K562 (cell line): ENCODE data around the gene RNF114. TPM values are rescaled to one million over a fixed set of nuclear protein-coding genes. Genes with fewer than 3 reads are reported as not detected.

ENCODE experiments used
- ATAC-seq: fragments of 200-7000 bp; cut with Tn5 transposase; 3 replicates; pipeline ENCODE4 v1.9.1; 2020; ENCODE audit warnings: moderate library complexity
- BruUV-seq: library from RNA; stranded (reverse); fragments of 400-500 nt; replicated peaks from 2 replicates; lab custom pipeline; 2021; lab: Mats Ljungman, UMichigan
- CTCF ChIA-PET: fragments of 300-600 bp; formaldehyde crosslinking; extraction: SDS; loops from one replicate; lab custom pipeline; 2021; ENCODE audit warnings: low intra/inter-chr PET ratio; lab: Yijun Ruan, JAX
- POLR2A ChIA-PET: fragments of 300-600, 350-650 bp; sonication (Branson Sonifier 250); formaldehyde crosslinking; extraction: SDS; loops from one replicate; lab custom pipeline; 2021; ENCODE audit warnings: antibody characterized with exemption, inconsistent platforms; lab: Yijun Ruan, JAX
- DNase-seq, 4 experiments: peaks; one replicate each; pipeline versions ENCODE4 v3.0.0 to v3.0.0-alpha.2; 2011 to 2018; ENCODE audit warnings: low spot score in 3 of 4, mixed read lengths in 3 of 4; ENCODE audit errors: extremely low read depth in 1 of 4
- FAIRE-seq: peaks from 2 replicates; lab custom pipeline; 2011; peaks lifted over from hg19 to GRCh38; lab: Jason Lieb, UNC
- H2AFZ ChIP-seq: 2 replicates; pipeline ENCODE4 v1.6.0; 2011; ENCODE audit warnings: low read depth, low read length, control low read depth, inconsistent platforms
- H3K27ac ChIP-seq: fragments of 200-600 bp; 3 replicates; pipeline ENCODE4 v1.8.0; 2011; ENCODE audit warnings: low read depth, mild to moderate bottlenecking, control low read depth, inconsistent platforms, low read length, moderate library complexity, mixed read lengths; ENCODE audit errors: extremely low read depth
- H3K27me3 ChIP-seq, 2 experiments: fragments of 300-600 bp in 1 of 2; 2 replicates in 1 of 2; 3 replicates in 1 of 2; pipeline versions ENCODE4 v1.6.0 to v1.8.0; 2011; ENCODE audit warnings: inconsistent platforms in 2 of 2, low read length in 2 of 2, mild to moderate bottlenecking in 1 of 2, mixed read lengths in 1 of 2, moderate library complexity in 1 of 2; ENCODE audit not compliant: control insufficient read depth in 2 of 2, insufficient read depth in 2 of 2
- H3K36me3 ChIP-seq: fragments of 300-600 bp; 3 replicates; pipeline ENCODE4 v1.8.0; 2011; ENCODE audit warnings: mild to moderate bottlenecking, low read length, inconsistent platforms; ENCODE audit not compliant: control insufficient read depth, insufficient read depth
- H3K4me1 ChIP-seq, 2 experiments: fragments of 200-600 bp in 1 of 2; replicated peaks in 1 of 2; 2 replicates in 1 of 2; 3 replicates in 1 of 2; pipeline versions ENCODE4 v1.5.1 to v1.8.0; 2011; ENCODE audit warnings: inconsistent platforms in 2 of 2, low read length in 2 of 2, mild to moderate bottlenecking in 1 of 2, mixed read lengths in 1 of 2, moderate library complexity in 1 of 2; ENCODE audit not compliant: control insufficient read depth in 2 of 2, insufficient read depth in 2 of 2
- H3K4me2 ChIP-seq: 2 replicates; pipeline ENCODE4 v1.6.1; 2011; ENCODE audit warnings: low read length, control low read depth, inconsistent platforms, mixed read lengths; ENCODE audit not compliant: insufficient read depth
- H3K4me3 ChIP-seq: fragments of 200-600 bp; sonication (generic), shearing (Covaris generic); 2 replicates; pipeline ENCODE4 v1.5.1; 2016; ENCODE audit warnings: control low read depth, inconsistent platforms
- H3K79me2 ChIP-seq: fragments of 200-600 bp; 3 replicates; pipeline ENCODE4 v1.8.0; 2011; ENCODE audit warnings: low read length, inconsistent platforms; ENCODE audit not compliant: control insufficient read depth, insufficient read depth
- H3K9ac ChIP-seq, 2 experiments: 2 replicates each; pipeline versions ENCODE4 v1.6.0 to v1.6.1; 2011; ENCODE audit warnings: low read depth in 2 of 2, low read length in 2 of 2, control low read depth in 1 of 2, inconsistent platforms in 1 of 2, mild to moderate bottlenecking in 1 of 2, mixed read lengths in 1 of 2; ENCODE audit not compliant: insufficient read depth in 1 of 2
- H3K9me1 ChIP-seq: one replicate; pipeline ENCODE4 v1.6.0; 2011; ENCODE audit warnings: inconsistent platforms, mild to moderate bottlenecking, low read length, moderate library complexity; ENCODE audit not compliant: control insufficient read depth, insufficient read depth
- H3K9me3 ChIP-seq: replicated peaks from 2 replicates; pipeline ENCODE4 v1.5.1; 2011; ENCODE audit warnings: low read depth, low read length, inconsistent platforms; ENCODE audit not compliant: control insufficient read depth, insufficient read depth
- H4K20me1 ChIP-seq: replicated peaks from 2 replicates; pipeline ENCODE4 v1.6.1; 2011; ENCODE audit warnings: low read length, inconsistent platforms, mixed read lengths; ENCODE audit not compliant: control insufficient read depth, insufficient read depth
- BCOR ChIP-seq: fragments of 450-650 bp; IDR thresholded peaks from 2 replicates; pipeline ENCODE4 v1.6.1; 2016
- HNRNPH1 ChIP-seq: fragments of 200-400 bp; formaldehyde crosslinking; optimal IDR thresholded peaks from 2 replicates; pipeline ENCODE3; 2017; ENCODE audit warnings: low read depth, mild to moderate bottlenecking, low read length, moderate library complexity
- HNRNPK ChIP-seq: fragments of 200-400 bp; formaldehyde crosslinking; IDR thresholded peaks from one replicate; pipeline ENCODE4 v1.6.1; 2018; ENCODE audit warnings: mild to moderate bottlenecking, low read depth, low read length; ENCODE audit not compliant: poor library complexity, severe bottlenecking
- HSF4 ChIP-seq: fragments of 250-450 bp; sonication (Bioruptor Pico); IDR thresholded peaks from 2 replicates; pipeline ENCODE4 v2.1.2; 2022; ENCODE audit warnings: mild to moderate bottlenecking, moderate library complexity, borderline replicate concordance
- JUNB ChIP-seq: fragments of 450-650 bp; formaldehyde crosslinking; conservative IDR thresholded peaks from 2 replicates; pipeline ENCODE4 v1.4.0; 2020; ENCODE audit warnings: mild to moderate bottlenecking
- NCOA6 ChIP-seq: fragments of 450-650 bp; IDR thresholded peaks from 2 replicates; pipeline ENCODE4 v1.6.1; 2017; ENCODE audit warnings: mild to moderate bottlenecking
- SAFB ChIP-seq: fragments of 200-400 bp; formaldehyde crosslinking; IDR thresholded peaks from 2 replicates; pipeline ENCODE4 v1.6.1; 2017; ENCODE audit warnings: low read depth, low read length, borderline replicate concordance
- SAFB2 ChIP-seq: fragments of 200-400 bp; formaldehyde crosslinking; IDR thresholded peaks from 2 replicates; pipeline ENCODE4 v1.6.1; 2018; ENCODE audit warnings: borderline replicate concordance, low read length, low read depth, moderate library complexity; ENCODE audit not compliant: severe bottlenecking
- TAF7 ChIP-seq: fragments of 450-650 bp; IDR thresholded peaks from 2 replicates; pipeline ENCODE4 v1.6.1; 2016; ENCODE audit warnings: missing genetic modification characterization, missing compliant biosample characterization
- TRIM24 ChIP-seq, 2 experiments: fragments of 450-650 bp; IDR thresholded peaks; 2 replicates each; pipeline ENCODE4 v1.6.1; 2016
- TSC22D4 ChIP-seq: fragments of 450-650 bp; IDR thresholded peaks from 2 replicates; pipeline ENCODE4 v1.6.1; 2016; ENCODE audit warnings: missing genetic modification characterization, missing biosample characterization, control low read depth
- ZC3H11A ChIP-seq: IDR thresholded peaks from 2 replicates; pipeline ENCODE4 v1.6.1; 2012; ENCODE audit warnings: low read depth, low read length, improper control_type of control experiment
- ZFP36 ChIP-seq: fragments of 150-350 bp; IDR thresholded peaks from 2 replicates; pipeline ENCODE4 v1.6.1; 2018; ENCODE audit warnings: low read length, low read depth; ENCODE audit not compliant: partially characterized antibody
- ZNF23 ChIP-seq: fragments of 250-450 bp; sonication (Bioruptor Pico); IDR thresholded peaks from 2 replicates; pipeline ENCODE4 v1.4.0; 2020; ENCODE audit warnings: mild to moderate bottlenecking
- ZNF780A ChIP-seq: fragments of 250-450 bp; sonication (Bioruptor Pico); IDR thresholded peaks from 2 replicates; pipeline ENCODE4 v1.5.0; 2021; ENCODE audit warnings: mild to moderate bottlenecking
- WGBS: fragments of 100-300 bp; shearing (Covaris generic); methylation state at CpG from one replicate; pipeline ENCODE4 v1.1.6; 2016; ENCODE audit warnings: low coverage, mixed read lengths; ENCODE audit not compliant: insufficient coverage; ENCODE audit errors: missing lambda C conversion rate; 5-methylcytosine and 5-hydroxymethylcytosine counted together
- in situ Hi-C: fragments of 300-500 bp; cut with MboI; formaldehyde crosslinking; loops from 4 replicates; pipeline ENCODE4 v1.15.0; 2018; ENCODE audit warnings: inconsistent platforms, mixed read lengths
- intact Hi-C: fragments of 100-400 bp; cut with micrococcal nuclease; formaldehyde crosslinking; loops from 2 replicates; pipeline ENCODE4 v1.14.2; 2022
- polyA plus RNA-seq, 8 experiments: library from polyadenylated mRNA; depleted of rRNA in 4 of 8; stranded (reverse) in 5 of 8; unstranded in 3 of 8; fragments of >200 nt; fragmentation: Nextera tagmentation in 2 of 8; fragmentation: Illumina TruSeq in 1 of 8; extraction: Ambion mirVana in 2 of 8; extraction: Trizol in 1 of 8; gene quantifications; 2 replicates each; pipeline versions ENCODE4 v1.2.1 to v1.2.3, GENCODE V29; 2011 to 2014; ENCODE audit warnings: inconsistent platforms in 1 of 8, missing spikeins in 1 of 8
- total RNA-seq, 7 experiments: library from RNA; depleted of rRNA in 6 of 7; stranded (reverse); fragments of >200 nt in 6 of 7; fragmentation: Illumina TruSeq in 2 of 7; extraction: Trizol in 2 of 7; gene quantifications; 2 replicates each; pipeline versions ENCODE4 v1.2.1 to v1.2.3, GENCODE V29; 2011 to 2021; ENCODE audit warnings: low replicate concordance in 1 of 7

Gene RNF114
- total and polyA plus RNA-seq, 9 of the 15 experiments (the other 6 are each of a cell fraction or from before 2014, with no cell fraction given): 38.6 to 111 (median 62.6) TPM

DNA sequence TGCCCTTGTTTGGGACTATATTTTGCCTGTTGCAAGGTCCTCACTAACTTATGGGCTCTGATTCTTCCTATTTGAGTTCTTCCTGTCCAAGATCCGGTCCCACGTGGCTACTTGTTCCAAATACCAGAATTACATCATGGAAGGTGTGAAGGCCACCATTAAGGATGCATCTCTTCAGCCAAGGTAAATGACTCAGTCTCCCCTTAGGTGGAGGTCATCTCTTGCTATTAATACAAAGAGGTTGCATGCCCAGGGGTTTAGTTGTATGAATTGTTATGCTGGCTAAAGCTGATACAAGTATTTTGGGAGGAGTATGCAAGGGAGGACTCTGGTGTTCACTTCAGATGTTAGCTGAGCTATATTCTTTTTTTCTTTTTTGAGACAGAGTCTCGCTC, 9.1 kb downstream of the RNF114 start:
- Histone ChIP-seq H4K20me1 (0 out of 2 replicates have a peak, but pooled peaks cover 6% of the 10 kb centered on the region), H3K27me3 (no peaks in the 10 kb centered on the region), H3K4me3 (no peak overlapping the region), H3K9me3 (no peaks in the 10 kb centered on the region), H3K4me2 (no peak overlapping the region), H3K9me1 (no peaks in the 10 kb centered on the region), H2AFZ (no peak overlapping the region), H3K27ac (no peak overlapping the region), H3K9ac (no peak overlapping the region), H3K4me1 (peaks cover 0 to 3% of the 10 kb centered on the region in 2 experiments; a peak in 1 of 5 replicates), H3K36me3 (peaks cover 84% of the 10 kb centered on the region), H3K79me2 (peaks cover 44% of the 10 kb centered on the region)
- in situ Hi-C loops (no loop called here), intact Hi-C loops (no loop called here)
- TF ChIP-seq HNRNPK (no peak), BCOR (no peak), TAF7 (tag) (no peak), JUNB (CRISPR knock-in tag) (no peak), SAFB2 (no peak), TRIM24 (IDR thresholded peaks at IDR 0.05) (no peak), HSF4 (CRISPR knock-in tag) (no peak), ZNF780A (CRISPR knock-in tag) (no peak), ZC3H11A (no peak), SAFB (no peak), TSC22D4 (no peak), ZNF23 (CRISPR knock-in tag) (no peak), ZFP36 (no peak), NCOA6 (no peak), HNRNPH1 (no peak)
- POLR2A ChIA-PET: interaction anchor here (0.5 to 4.0 kb wide), 4 partner anchors 8 to 19 kb away, joined by 3 to 30 read pairs (median 4); partner anchors contain the start of gene RNF114
- ATAC-seq (no peak), DNase-seq (no peak), FAIRE-seq (no peak)
- CTCF ChIA-PET: no interaction called here
- no TSS peak for BruUV-seq
- WGBS: 94% methylated on average over 2 of the region's 3 CpGs
